ENCODE measurements around the gene SETD3.

SETD3 gene

DNA sequence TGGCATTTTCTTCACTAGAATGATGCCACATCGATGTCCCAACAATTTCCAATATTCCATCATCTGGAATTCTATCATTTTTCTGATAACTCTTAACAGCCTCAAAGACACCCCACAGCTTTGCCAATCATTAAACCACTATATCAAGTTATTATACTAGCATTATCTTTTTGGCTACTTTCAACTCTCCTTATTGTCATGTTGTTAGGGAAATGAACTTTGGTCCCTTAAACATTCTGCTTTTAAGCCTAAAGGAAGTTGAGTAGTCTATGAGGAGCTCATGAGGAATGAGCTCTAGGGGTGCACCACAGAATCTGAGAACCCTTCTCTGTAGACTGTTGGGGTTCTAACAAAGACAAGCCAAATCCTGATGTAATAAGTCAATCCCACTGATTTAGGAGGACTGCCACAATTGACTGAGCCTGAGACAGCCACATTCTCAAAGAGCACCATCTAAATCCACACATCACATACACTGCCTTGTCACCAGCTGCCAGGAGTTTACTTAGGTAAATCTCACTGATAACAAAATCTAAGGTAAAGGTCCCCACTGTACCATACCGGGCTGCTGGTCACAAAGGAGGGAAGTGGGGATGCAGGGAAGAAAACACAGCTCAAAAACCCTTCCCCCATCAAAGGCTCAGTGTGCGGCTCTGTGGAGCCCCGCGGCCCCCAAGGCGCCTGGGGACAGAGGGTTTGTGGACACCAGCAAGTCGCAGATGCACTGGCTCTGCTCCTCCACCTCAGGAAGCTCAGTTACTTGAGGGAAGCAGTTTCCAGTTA is 58.2 kb downstream of the SETD3 start:
- DNase-seq (ENCODE audit: low read depth), result no peak

DNA sequence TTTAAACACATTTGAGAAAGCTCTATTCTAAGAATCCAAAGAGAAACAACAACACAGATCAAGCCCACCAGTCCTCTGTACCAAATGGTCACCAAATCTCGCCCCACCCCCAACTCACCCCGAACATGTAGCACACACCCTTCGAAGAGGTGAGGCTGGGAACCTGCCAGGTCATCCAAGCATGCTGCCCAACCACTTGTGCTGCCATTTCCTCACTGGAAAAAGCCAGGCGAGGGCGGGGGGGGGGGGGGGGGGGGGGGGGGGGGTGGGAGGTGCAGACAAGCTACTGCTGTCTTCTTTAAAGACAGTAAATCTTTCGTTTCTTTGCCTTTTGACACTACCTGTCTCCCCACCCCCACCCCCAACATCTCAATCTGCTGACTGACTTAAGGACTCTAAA is 59.9 kb downstream of the SETD3 start:
- DNase-seq (ENCODE audit: low read depth), result no peak

DNA sequence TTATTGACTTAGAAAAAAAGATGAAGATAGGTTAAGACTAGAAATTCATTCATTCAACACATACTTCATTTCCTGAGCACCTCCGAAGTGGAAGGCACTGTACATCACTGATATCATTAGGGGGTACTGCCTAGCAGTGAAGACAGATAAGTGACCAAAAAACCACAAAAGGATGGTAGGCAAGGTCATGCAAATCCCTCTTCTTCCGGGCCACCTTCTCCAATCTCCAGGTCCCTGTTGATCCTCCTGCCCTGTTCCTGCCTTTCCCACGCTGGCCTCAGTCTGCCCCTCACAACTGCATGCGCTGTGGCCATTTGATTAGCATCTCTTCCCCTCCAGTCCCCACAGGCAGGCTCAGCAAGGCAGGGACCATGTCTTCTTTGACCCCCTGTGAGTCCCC is 60.8 kb downstream of the SETD3 start:
- no peak for DNase-seq (ENCODE audit: low read depth)

DNA sequence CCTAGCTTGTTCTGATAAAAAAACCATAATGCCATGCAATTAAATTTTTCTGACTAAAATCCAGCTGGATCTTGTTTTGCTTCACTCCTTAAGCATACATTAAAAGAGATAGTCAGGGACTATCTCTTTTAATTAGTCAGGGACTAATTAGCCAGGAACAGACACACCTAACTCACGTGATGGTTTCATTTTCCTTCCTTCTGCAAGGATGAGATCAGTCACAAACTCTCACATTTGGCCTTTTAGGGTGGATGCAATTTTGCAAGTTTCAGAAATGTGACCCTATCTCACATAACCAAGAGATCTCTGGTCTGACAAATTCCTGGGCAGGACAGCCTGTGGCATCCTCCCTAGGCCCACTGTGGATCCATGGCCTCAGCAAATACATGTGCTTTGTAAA is 62.4 kb downstream of the SETD3 start:
- no peak for DNase-seq (ENCODE audit: low read depth)

DNA sequence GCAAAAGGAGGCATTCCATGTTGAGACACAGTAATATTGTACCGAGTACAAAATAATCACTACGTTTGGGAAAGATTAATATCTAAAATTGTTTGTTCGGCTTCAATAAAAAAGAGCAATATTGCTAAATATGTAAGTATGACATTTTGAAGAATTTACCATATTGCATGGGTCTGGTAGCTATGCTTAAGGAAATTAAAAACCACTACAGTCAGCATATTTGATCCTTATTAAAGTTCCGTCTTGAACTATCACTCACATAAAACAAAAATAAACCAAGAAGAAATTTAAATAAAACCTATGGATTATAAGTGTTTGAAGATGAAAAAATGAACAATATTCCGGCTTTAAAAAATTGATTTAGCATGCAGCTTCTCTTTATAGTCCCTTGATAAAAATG is 63.8 kb downstream of the SETD3 start:
- DNase-seq (ENCODE audit: low read depth), result no peak

DNA sequence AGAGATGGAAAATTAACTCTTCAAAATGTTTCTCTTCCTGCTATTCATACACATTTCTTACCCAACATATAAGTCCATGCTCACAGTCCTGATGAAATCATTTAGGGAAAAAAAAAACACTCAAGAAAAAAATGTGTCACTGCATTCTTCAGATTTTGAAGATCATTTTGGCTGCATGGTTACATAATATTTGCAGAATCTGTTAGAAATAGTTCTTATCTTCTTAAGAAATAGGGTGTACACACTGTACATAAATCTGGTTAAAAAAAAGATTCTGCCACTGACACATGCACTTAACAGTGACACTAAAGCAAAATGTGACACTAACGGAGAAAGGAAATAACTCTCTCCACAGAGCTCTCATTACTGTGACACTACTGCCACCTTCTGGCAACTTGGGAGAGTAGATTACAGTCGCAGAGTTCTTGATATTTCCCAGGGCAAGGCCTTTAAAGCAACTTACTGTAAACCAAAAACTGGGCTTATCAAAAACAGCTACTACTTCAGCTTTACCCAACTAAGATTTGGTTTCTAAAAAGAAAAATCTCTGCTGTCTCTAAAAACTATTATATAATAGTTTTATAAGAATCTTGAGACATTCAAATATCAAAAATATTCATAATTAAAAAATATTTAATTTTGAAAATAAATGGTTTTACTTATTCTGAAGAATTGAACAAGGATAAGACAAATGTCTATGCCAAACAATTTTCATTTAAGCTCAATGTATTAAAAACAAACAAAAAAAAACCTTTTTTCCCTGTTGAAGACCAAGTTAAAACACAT is 65.0 kb downstream of the SETD3 start:
- DNase-seq (ENCODE audit: low read depth), result no peak

DNA sequence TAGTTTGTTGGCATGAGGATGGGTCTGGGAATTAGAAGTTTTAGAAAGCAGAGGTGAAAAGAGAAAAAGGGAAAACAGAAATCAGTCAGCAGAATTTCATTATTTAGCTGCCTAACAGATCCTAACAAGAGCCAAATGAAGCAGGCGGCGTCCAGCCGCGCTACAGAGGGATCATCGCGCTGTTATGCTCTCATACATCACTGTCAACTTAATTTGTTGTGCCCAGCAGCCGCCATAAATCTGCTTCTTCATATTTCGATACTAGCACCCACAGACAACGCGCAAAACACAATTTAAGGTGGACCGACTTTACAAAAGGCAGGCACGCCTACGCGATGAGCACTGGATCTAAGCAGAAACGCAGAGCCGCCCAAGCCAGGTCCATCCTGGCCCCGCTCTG is 66.7 kb downstream of the SETD3 start:
- no peak for DNase-seq (ENCODE audit: low read depth)

DNA sequence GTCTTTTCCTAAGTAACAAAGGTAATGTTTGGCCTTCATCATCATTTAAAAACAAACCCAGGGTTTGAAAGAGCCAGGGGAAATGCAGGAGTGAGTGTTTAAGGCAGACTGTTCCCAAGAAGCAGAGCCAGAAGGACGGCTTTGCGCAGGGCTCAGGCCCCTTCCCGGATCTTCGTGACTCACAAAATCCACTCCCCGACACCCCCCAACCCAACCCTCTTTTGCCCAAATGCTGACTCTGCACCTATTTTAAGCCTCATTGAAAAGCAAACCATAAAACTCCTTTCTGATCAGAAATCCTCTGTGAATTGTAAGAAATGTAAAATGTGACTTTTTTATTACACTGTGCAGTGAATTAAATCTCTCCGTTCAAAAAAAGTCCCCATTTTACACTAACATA is 67.5 kb downstream of the SETD3 start:
- no peak for DNase-seq (ENCODE audit: low read depth)

DNA sequence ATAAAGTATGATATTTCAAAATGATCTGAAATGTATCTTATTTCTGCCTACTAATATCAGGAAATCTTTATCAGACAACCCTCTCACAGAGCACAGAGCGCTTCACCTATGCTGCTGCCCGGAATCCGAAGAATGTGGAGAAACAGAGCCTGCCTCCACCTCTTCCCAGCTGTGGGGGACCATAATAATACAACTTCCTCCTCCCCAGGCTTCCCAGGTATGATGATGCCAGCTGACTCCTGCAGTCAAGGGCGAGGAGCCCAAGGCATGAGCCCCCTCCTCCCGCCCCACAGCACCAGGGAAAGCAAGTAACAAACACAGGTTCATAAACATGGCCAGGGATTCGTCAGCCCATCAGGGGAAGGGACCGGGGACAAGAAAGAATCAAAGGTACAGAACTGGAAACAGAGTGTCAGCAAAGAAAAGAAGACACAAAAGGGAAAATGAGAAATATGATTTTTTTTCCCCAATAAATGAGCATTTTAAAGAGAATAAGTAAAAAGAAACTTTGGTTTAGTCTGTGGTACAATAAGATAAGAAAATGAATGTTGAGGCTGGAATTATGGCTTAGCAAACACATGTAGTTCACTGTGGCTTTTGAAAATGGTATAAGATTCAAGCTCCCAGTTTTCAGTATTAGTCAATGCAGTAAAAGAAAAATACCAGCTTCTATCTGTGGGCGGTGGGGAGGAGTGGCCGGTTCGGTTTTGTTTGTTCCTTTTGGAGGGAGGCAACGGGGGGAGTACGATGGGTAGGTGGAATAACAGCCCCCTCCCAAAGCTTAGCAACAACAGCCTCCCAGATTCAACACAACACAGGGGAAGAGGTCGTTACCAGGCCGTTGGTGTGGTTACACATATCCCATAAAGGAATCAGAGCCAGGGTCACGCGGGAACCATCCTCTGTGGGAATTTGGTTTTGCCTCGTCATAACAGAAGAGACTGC is 68.3 kb downstream of the SETD3 start:
- no peak for DNase-seq (ENCODE audit: low read depth)

DNA sequence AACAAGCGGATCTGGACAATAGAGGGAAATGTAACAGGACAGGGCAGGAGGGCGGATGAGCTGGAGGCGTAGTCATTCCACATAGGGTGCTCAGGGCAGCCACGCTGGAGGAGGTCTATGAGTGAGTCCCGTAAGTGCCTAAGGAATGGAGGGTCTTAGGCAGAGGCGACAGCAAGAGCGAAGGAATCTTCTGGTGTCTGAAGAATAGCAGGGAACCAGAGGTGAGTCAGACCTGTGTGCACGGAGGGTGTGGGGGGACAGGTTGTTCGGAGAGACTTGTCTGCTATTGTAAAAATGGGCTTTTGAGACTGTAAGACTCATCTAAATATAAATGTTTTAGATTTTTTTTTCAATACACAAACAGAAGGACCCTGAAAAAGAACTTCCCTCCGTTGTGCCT is 70.6 kb downstream of the SETD3 start:
- no peak for DNase-seq (ENCODE audit: low read depth)

DNA sequence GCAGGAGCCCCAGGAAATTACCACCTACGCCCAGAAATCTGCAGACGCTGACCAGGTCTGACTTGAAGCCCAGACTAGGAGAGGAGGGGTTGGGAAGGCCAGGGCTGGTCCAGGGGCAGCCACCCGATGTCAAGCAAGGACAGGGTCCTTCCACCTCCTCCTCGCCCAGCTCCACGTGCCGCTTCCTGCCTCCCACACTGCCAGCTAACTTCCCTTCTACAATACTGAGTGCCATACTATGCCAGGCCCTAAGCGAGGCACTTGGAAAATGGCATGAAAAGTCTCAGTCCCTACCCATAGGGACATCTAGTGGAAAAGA is 71.7 kb downstream of the SETD3 start:
- DNase-seq (ENCODE audit: low read depth), result no peak

DNA sequence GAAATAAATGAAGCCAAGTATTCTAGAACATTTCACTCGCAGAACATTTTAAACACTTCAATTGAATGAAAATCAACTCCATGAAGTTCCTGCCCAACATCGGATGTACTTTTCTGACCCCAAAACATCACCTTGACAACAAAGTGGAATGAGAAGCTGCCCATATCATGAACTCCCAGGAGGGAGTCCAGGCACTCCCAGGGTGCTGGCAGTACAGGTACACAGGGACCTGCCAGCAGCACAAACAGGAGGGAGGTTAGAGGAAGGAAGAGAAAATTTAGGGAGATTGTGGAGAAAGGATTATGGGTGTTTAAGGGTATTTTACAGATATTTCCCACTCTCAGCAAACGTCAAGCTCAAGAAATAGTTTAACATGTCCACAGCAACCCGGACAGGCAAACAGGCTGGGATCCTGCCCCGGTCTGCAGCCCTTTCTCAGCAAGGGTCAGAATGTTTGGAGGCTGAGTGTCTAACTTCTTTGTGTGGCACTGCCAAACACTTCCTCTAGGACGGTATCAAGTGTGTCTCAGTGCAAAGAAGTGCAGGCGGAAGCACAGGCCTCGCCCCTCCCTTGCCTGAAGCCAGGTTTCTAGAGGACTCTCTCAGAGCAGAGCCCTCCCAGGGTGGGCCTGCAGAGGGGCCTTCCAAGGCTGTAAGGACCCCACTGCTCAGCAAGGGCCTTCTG is 72.2 kb downstream of the SETD3 start:
- DNase-seq (ENCODE audit: low read depth), result no peak

DNA sequence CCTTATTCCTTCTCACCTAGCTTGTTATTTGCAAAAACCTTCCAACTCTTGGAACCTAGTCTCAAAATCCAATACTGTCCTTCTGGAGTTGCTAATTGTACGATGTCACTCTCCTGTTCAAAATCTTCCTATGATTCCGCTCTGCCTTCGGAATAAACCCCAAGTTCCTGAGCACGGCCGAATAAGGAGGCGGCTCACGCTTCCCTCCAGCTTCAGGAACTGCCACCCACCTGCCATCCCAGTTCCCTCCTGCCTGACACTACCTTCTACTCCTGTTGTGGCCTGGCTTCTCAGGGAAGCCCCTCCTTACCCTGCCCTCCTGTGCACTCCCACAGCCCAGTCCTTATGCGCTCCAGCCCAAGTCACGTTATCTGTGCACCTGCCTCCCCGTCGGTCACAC is 73.2 kb downstream of the SETD3 start:
- DNase-seq (ENCODE audit: low read depth), result no peak

DNA sequence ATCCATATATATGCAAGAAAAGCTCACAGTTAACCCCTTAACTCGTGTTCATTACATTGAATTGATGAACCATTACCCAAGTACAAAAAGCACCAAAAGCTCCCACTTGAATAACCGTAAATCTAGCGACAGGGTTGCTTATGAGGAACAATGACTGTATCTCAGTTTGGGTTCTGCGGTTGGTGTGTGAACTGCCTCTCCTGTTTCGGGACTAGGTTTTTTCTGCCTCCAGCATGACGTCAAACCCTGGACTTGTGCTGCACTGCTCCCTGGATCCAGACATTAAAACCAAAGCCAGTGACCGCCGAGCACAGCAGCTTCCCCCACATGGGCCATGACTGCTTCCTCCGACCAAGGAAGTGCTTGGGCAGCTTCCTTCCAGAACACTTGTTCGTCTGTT is 77.7 kb downstream of the SETD3 start:
- DNase-seq (ENCODE audit: low read depth), result no peak

DNA sequence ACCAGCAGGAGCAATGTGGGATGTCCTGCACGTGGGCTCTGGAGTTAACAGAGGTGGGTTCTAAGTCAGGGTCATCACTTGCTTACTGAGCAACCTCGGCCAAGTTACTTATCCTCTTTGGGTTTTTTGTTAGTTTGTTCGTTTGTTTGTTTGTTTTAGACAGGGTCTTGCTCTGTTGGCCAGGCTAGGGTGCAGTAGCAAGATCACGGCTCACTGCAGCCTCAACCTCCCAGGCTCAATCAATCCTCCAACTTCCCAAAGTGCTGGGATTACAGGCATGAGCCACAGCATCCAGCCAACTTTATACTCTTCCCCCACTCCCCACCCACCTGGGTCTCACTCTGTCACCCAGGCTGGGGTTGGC is 78.4 kb downstream of the SETD3 start:
- DNase-seq (ENCODE audit: low read depth), result no peak

DNA sequence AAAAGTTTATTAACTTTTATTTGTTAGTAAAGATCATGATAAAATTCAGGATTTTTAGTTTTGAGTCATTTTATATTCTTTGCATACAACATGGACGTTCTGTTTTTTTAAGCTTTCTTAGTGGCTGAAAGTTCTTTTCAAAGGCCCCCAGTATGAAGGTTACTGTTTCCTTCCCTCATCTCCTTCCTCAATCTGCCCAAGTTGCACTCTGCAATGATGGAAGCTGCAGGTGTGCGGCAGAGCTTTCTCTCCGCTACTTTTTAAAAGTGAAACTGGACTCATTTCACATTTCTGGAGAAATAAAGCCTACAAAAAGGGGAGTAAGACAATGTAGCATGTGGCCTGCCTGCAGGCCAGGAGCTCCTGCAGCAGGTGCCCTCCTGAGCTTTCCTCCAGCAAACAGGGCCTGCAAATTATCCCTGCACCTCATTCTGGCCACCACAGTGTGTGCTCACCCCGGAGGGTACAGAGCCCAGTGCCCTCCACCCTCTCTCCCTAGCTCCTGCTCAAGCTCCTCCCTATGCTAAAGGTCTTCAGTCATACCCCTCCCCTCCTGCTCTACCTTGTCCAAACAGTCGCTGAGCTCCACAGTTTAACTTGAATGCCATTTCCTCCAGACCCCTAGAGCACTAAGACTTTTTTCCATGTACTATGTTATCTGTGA is 78.9 kb downstream of the SETD3 start:
- no peak for DNase-seq (ENCODE audit: low read depth)

DNA sequence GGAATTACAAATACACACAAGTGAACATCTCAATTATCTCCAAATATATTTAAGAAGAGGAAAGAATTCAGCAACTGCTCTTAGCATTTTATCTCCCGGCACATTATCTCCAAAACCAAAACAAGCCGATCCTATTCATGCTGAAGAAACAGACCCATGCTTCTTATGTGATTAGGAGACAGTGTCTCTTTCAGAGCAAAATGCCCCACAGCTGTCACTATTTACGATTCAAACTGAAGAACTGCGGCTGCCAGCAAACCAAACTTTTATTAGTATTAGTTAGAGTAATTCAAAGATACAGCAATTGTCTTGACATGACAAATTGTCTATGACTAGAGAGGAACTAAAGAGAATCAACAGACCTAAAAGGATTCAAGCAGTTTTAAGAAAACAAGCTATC is 79.4 kb downstream of the SETD3 start:
- no peak for DNase-seq (ENCODE audit: low read depth)

DNA sequence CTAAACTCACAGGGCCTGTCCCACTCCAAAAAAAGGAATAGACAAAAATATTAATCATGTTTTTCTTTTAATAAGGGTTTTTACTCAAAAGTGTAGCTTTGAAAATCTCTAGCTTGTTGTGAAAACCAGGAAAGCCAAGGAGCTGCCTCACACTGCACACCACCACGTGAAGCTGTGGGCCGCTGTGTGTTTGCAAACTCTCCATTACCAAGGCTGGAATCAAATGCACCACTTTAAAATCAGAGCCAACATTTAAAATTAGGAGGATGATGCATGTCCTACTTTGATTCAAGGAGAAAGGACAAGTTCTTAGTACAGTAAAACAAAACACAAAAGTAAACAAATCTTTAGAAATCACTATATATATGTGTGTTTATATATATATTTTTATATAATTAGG is 83.0 kb downstream of the SETD3 start:
- DNase-seq (ENCODE audit: low read depth), result no peak

DNA sequence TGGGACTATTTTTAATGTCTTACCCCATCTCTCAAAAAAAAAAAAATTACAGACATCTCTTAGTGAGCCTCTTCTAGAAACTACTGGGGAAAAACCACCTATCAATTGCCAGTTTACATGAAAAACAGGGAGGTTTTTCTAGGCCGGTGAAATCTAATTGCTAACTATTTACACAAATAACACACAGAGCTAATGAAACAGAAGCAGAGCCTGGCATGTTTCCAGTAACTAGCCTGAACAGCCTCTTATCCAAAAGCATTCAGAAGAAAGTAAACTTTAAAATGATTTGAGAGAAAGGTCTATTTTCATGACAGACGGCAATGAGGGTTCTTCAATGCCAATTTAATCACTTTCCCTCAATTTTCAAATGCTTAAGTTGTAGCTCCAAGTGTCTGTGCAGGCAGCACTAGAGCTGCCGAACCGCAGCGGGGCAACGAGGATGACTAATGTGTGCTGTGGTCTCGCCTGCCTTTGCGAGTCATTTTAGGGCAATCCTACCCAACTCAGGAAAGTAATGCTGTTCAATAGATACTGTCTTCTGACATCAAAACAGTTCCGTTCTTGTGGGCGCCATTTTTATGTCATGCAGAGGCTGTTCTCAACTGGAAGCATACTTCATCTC is 84.6 kb downstream of the SETD3 start:
- DNase-seq (ENCODE audit: low read depth), result peak; percentile 15

DNA sequence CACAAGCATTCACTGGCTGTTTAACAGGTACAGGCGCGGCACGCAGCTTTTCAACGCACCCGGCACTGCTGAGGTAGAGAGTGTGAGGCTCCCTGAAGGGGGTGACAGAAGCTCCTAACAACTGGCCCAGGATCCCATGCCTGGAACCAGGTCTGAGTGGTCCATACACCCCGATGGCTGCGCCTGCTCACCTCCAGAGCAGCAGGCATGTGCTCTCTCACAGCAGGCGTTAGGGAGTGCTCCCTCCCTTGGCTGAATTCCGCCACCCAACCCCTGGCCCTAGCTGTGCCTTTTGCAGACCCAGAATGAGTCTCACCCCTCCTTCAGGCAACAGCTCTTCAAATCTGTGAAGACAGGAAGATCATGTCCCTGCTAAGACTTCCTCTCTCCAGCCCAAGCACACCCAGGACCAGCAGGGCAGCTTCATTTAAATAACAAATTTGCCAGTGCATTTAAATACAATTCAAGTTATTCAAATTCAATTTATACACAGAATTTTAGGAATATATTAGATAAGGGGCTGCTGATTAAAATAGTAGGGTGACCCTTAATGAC is 86.0 kb downstream of the SETD3 start:
- DNase-seq (ENCODE audit: low read depth), result no peak
